ENCODE measurements around the gene PDE4DIP. TPM values are rescaled to one million over a fixed set of nuclear protein-coding genes. Genes with fewer than 3 reads are reported as not detected.
"Not testable (repeated sequence)": the region's sequence is repeated elsewhere in the genome, so short reads cannot be mapped to it uniquely, and the experiment has no call there.

Gene PDE4DIP

DNA sequence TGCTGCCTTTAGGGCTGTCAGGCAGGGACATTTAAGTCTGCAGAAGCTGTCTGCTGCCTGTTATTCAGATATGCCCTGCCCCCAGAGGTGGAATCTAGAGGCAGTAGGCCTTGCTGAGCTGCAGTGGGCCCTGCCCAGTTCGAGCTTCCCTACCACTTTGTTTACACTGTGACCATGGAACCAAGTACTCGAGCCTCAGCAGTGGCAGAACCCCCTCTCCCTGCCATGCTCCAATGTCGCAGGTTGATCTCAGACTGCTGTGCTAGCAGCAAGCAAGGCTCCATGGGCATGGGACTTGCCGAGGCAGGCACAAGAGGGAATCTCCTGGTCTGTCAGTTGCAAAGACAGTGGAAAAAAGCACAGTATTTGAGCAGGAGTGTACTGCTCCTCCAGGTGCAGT, 198.8 kb downstream of the PDE4DIP start:
- not testable (repeated sequence) for H4K8ac ChIP-seq (ENCODE audit: low read length); H2AK5ac ChIP-seq (ENCODE audit: low read length, severe bottlenecking); H3K9ac ChIP-seq (ENCODE audit: low read length); H3K4me3 ChIP-seq (ENCODE audit: insufficient read depth in 1 of 2, low read depth in 1 of 2, low read length in 2 of 2); H3K79me1 ChIP-seq (replicated peaks; ENCODE audit: low read length, poor library complexity, severe bottlenecking); H2BK120ac ChIP-seq (ENCODE audit: low read depth, low read length); H3K18ac ChIP-seq (ENCODE audit: low read depth in 1 of 2, low read length in 2 of 2); H3K14ac ChIP-seq (ENCODE audit: low read length in 2 of 2); H2BK5ac ChIP-seq (ENCODE audit: low read depth, low read length, poor library complexity, severe bottlenecking); H3K23ac ChIP-seq (ENCODE audit: low read length in 2 of 2); DNase-seq; H3K4ac ChIP-seq (ENCODE audit: low read depth in 1 of 2, low read length in 2 of 2); H3K36me3 ChIP-seq (ENCODE audit: control insufficient read depth in 1 of 2, insufficient read depth in 2 of 2, low read depth in 1 of 2, low read length in 2 of 2); H3K27ac ChIP-seq (ENCODE audit: low read length, poor library complexity, severe bottlenecking); H3K4me1 ChIP-seq (ENCODE audit: control insufficient read depth, insufficient read depth, low read depth, low read length); H2BK12ac ChIP-seq (ENCODE audit: low read length in 2 of 2); H2AFZ ChIP-seq (ENCODE audit: low read depth, low read length); H2BK15ac ChIP-seq (ENCODE audit: low read depth, poor library complexity, severe bottlenecking); H3K4me2 ChIP-seq (ENCODE audit: low read length, poor library complexity, severe bottlenecking); H3K27me3 ChIP-seq (ENCODE audit: control insufficient read depth in 1 of 2, insufficient read depth in 1 of 2, low read length in 2 of 2); H4K91ac ChIP-seq (ENCODE audit: low read length); H3K9me3 ChIP-seq (ENCODE audit: control insufficient read depth, low read length)
- WGBS = no CpG with 5 or more reads among the region's 4 CpGs

DNA sequence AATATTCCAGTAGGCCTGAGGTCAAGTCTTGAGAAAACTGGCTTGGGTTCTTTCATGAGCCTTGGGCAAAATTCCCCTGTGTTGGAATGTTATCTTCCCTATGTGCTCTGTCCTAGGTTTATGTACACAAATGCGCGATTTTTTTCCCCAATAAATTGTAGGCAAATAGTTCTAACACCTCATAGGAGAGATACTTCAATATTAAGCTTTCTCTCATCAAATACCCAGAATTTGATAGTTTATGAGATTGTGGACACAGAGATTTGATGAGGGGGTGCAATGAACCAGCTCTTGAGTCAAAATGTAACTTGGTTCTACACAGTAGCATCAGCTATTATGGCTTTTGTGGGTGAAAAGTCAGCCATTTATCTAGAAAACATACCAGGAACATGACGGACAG, 220.4 kb downstream of the PDE4DIP start:
- H3K14ac ChIP-seq (ENCODE audit: low read length in 2 of 2); H4K8ac ChIP-seq (ENCODE audit: low read length); H2AK5ac ChIP-seq (ENCODE audit: low read length, severe bottlenecking); H2BK5ac ChIP-seq (ENCODE audit: low read depth, low read length, poor library complexity, severe bottlenecking); DNase-seq; H3K4me2 ChIP-seq (ENCODE audit: low read length, poor library complexity, severe bottlenecking); H3K18ac ChIP-seq (ENCODE audit: low read depth in 1 of 2, low read length in 2 of 2); H3K27me3 ChIP-seq (ENCODE audit: control insufficient read depth in 1 of 2, insufficient read depth in 1 of 2, low read length in 2 of 2); H3K4me3 ChIP-seq (ENCODE audit: insufficient read depth in 1 of 2, low read depth in 1 of 2, low read length in 2 of 2); H3K9me3 ChIP-seq (ENCODE audit: control insufficient read depth, low read length); H3K4ac ChIP-seq (ENCODE audit: low read depth in 1 of 2, low read length in 2 of 2); H3K27ac ChIP-seq (ENCODE audit: low read length, poor library complexity, severe bottlenecking); H4K91ac ChIP-seq (ENCODE audit: low read length); H2BK120ac ChIP-seq (ENCODE audit: low read depth, low read length); H2BK12ac ChIP-seq (ENCODE audit: low read length in 2 of 2); H2AFZ ChIP-seq (ENCODE audit: low read depth, low read length); H3K9ac ChIP-seq (ENCODE audit: low read length); H3K79me1 ChIP-seq (replicated peaks; ENCODE audit: low read length, poor library complexity, severe bottlenecking); H2BK15ac ChIP-seq (ENCODE audit: low read depth, poor library complexity, severe bottlenecking); H3K23ac ChIP-seq (ENCODE audit: low read length in 2 of 2); H3K4me1 ChIP-seq (ENCODE audit: control insufficient read depth, insufficient read depth, low read depth, low read length): not testable (repeated sequence)
- peaks cover 0 to 11% of the 10 kb centered on the region in 2 experiments for H3K36me3 ChIP-seq (ENCODE audit: control insufficient read depth in 1 of 2, insufficient read depth in 2 of 2, low read depth in 1 of 2, low read length in 2 of 2)
- WGBS = no CpG with 5 or more reads among the region's 3 CpGs

DNA sequence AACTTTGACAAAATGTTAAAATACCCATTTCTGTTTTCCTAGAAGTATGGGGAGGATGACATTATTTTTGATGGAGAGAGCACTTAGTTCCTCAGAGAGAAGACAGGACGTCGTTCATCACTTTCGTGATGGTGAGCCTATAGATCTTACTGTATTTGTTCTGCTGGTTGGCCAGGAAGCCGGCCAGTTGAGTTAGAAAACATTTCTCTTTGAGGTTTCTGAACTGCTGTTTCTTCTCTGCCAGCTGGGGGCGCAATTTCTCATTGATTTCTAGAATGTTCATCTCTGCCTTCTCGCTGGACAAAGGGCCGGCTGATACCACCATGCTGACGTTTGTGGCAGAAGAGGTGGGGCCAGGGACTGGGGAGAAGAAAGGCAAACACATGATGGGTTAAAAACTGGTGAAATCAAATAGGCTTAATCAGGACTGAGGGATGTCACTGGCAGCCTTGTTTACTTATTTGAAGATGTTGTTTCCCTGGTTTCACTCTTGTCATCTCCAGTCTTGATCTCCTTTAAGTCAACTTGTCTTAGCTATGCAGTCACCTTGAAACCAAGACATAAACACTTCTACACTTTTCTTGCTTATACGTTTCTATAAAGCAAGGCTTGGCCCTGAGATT, 231.4 kb downstream of the PDE4DIP start:
- not testable (repeated sequence) for H3K14ac ChIP-seq (ENCODE audit: low read length in 2 of 2); H3K18ac ChIP-seq (ENCODE audit: low read depth in 1 of 2, low read length in 2 of 2); DNase-seq; H2BK5ac ChIP-seq (ENCODE audit: low read depth, low read length, poor library complexity, severe bottlenecking); H3K4ac ChIP-seq (ENCODE audit: low read depth in 1 of 2, low read length in 2 of 2); H3K79me1 ChIP-seq (replicated peaks; ENCODE audit: low read length, poor library complexity, severe bottlenecking); H3K4me2 ChIP-seq (ENCODE audit: low read length, poor library complexity, severe bottlenecking); H4K8ac ChIP-seq (ENCODE audit: low read length); H3K27me3 ChIP-seq (ENCODE audit: control insufficient read depth in 1 of 2, insufficient read depth in 1 of 2, low read length in 2 of 2); H2BK12ac ChIP-seq (ENCODE audit: low read length in 2 of 2); H2AFZ ChIP-seq (ENCODE audit: low read depth, low read length); H3K4me3 ChIP-seq (ENCODE audit: insufficient read depth in 1 of 2, low read depth in 1 of 2, low read length in 2 of 2); H3K9me3 ChIP-seq (ENCODE audit: control insufficient read depth, low read length); H3K27ac ChIP-seq (ENCODE audit: low read length, poor library complexity, severe bottlenecking); H2AK5ac ChIP-seq (ENCODE audit: low read length, severe bottlenecking); H3K9ac ChIP-seq (ENCODE audit: low read length); H4K91ac ChIP-seq (ENCODE audit: low read length); H2BK120ac ChIP-seq (ENCODE audit: low read depth, low read length); H3K23ac ChIP-seq (ENCODE audit: low read length in 2 of 2); H3K36me3 ChIP-seq (ENCODE audit: control insufficient read depth in 1 of 2, insufficient read depth in 2 of 2, low read depth in 1 of 2, low read length in 2 of 2); H3K4me1 ChIP-seq (ENCODE audit: control insufficient read depth, insufficient read depth, low read depth, low read length); H2BK15ac ChIP-seq (ENCODE audit: low read depth, poor library complexity, severe bottlenecking)
- WGBS = no CpG with 5 or more reads among the region's 9 CpGs

Small RNAs within 50 kb of the gene (small RNA-seq; reads per million reads assigned to genes)
- gene RN7SKP88 (ENCODE audit: low read depth) = not detected
- not detected for gene RNU2-38P (ENCODE audit: low read depth)

All from mesenchymal stem cell (in vitro differentiated cells and primary cell).